HG03354 (cell line): ENCODE data around the gene SOWAHA.

Experiments used
- ATAC-seq: cut with Tn5 transposase; IDR thresholded peaks from one replicate; pipeline ENCODE4 v1.9.1; 2021; ENCODE audit warnings: mild to moderate bottlenecking; ENCODE audit not compliant: unreplicated experiment, poor library complexity, severe bottlenecking

Gene SOWAHA

DNA sequence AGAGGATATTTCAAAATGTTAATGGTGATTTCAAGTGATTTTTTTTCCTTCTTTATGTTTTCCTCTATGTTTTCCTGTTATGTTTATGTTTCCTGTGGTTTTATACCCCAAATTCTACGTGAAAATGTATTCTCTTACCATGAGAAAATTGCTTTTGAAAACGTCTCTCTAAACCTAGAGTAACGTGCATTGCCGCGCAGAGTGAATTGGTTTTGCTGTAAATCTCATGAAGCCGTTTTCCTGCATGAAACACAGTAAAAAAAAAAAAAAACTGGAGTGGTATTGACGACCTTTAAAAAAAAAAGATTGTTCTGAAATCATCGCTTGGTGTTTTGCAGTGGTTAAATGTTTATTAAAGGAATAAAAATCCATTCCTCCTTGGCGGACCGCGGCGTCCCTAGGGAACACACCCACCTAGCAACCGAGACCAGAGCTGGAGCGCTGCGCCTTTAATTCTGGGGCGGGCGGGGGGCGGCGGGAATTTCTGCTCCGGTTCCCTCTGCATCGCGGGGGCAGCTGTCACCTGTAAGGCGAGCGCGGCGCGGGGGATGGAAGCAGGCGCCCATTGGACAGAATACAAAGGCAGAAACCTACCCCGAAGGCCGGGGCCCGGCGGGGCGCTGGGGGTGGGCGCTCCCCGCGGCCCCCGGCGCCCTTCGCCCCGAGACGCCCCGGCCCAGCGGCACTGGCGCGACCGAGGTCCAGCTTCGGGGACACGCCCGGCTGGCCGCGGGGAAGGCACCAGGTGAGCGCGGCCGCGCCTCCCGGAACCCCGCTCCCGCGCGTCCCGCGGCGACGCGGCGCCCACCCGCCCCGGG, at the start of gene SOWAHA:
TSS of gene SOWAHA (plus strand) at position 522 of the 818 bp plus-strand sequence. CDS start 320 bp downstream, outside the sequence.
- no peak for ATAC-seq

DNA sequence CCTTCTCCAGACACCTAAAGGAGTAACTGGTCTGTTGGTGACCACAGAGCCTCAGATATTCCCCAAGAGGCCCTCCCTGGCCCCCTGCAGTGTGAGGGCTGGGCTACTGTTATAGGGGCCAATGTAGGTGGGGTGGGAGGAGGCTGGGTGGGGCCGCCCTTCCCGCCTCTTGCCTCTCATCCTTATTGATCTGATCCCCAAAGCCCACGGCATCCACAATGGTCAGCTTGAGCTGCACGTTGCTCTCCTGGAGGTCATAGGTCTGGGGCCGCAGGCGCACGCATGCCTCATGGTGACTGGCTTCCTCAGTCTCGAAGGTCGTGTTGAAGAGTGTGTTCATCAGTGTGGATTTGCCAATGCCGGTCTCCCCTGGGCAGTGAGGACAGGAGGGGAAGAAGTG, 49.1 kb upstream of the SOWAHA start:
- no peak for ATAC-seq

DNA sequence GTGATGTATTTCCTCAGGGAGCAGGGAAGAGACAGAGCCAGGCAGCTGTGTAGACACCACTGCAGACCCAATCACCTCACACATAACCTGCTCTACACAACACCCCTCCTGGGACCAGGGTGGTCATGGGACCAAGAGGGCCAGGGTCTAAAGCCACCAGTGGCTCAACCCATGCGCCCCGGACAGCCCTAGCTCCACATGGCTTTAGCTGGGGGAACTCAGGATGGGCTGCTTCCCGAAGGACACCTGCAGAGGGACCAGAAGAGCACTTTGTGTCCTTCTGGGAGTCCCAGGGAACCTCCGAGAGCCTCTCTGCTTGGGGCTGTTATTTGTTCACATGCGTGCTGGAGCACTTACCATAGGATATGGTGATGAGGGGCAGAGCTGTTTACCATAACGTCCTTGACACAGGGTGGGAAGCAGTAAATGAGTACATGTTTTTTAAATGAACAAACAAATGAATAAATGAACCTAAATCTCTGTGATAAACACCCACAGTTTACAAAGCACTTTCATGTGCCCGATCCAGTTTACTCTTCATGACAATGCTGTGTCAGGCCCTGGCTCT, 48.3 kb upstream of the SOWAHA start:
- no peak for ATAC-seq

DNA sequence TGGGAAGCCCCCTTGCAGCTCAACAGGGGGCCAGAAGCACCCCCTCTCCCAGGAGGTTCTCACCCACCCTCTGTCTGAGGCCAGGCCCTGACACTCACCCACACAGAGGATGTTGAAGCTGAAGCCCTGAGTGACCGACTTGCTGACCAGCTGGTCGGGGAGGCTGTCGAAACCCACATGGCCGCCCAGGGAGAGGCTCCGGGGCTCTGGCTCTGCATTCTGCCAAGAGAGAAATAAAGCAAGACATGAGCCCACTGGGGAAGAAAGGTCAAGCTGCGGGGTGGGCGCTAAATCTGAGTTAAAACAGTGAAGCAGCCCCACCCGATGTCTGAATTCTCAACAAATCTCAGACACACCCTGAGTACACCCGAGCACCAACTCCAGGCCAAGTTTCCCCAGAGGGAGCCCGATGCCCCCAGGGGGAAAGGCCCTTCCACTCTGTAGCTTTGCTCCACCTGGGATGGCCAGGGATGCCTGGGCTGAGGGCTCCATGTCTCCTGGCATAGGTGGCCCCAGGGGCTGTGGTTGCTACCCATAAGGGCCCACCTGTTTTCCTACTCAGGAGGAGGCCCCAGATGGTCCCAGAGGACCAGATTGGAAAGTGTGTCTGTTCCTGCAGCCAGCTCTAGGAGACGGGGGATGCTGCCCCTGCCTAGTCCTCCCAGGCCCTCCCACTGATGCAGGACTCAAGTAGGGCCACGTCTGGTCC, 47.6 kb upstream of the SOWAHA start:
- ATAC-seq = no peak

DNA sequence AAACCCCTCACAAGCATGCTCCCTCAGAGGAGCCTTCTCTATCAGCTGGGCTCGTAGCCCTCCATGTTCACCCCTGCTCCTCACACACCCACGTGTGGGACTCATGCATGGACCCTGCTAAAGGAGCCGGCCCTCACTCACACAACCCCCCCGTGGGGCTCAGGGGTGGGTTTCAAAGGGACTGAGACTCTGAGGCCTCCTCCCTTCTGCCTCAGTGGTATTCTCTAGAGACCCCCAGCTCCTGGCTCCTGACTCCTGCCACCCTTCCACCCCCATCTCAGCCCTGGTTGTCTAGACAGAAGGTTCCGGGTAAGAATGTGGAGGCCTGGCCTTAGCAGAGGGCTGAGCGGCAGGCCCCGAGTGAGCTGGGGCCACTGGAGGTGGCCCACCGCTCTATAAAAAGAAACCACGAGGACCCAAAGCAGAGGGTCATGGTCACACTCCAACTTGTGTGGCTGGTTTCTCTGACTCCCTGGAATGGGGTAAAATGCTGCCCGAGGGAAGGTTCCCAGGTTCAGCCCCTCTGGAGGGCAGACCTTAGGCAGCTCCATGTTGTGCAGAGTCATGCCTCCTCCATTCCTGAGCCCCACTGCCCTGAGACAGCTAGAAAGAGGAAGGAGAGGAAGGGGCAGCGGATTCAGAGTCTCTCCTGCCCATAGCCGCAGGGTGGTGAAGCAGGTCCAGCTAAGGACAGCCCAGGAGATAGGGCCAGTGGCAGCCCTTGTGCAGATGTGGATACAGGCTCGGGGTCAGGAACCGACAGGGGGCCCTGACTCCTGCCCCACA, 46.9 kb upstream of the SOWAHA start:
- ATAC-seq = no peak

DNA sequence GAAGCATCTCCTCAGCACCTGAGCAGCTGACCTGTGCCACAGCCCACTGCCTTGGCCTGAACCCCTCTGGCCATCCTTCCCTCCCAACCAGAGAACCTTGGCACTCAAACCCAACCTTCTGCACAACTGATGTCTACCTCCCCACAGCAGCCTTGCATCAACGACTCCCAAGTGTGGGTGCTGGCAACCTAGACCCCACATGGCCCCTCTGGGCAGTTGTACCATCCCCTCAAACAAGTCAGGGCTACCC, 46.4 kb upstream of the SOWAHA start:
- no peak for ATAC-seq

DNA sequence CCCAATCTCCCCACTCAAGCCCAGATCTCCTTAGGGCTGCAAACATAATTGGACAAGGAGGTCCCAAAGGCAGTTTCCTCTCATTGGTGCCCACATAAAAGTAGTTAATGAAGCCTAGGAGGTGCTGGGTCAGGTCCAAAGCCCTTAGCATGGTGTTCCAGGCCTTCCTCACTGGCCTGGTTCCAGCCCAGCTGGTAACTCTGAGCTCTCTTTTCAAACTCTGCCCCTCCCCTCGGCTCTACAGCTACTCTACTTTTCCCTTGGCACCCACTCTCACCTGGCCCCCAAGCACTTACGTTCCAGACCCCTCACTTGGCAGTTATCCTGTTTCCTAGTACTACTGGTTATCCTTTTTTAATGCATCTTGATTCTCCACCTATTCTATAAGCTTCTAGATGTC, 46.0 kb upstream of the SOWAHA start:
- no peak for ATAC-seq

DNA sequence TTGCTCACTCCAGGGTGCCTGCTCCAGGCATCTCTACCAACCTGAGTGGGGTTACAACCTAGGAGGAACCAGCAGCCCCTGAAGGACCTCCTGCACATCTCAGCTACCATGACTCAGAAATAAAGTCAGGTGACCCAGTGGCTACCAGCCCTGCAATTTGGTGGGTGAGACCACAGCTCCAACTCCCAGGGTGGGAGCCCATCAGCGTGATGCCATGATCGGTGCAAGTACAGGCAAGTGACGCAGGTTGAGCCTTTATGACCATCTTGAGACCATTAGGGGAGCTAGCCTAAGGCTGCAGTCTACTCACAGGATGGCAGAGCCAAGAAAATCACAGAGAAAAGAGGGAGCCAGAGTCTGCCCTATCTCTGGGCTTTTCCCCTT, 44.6 kb upstream of the SOWAHA start:
- ATAC-seq = no peak

DNA sequence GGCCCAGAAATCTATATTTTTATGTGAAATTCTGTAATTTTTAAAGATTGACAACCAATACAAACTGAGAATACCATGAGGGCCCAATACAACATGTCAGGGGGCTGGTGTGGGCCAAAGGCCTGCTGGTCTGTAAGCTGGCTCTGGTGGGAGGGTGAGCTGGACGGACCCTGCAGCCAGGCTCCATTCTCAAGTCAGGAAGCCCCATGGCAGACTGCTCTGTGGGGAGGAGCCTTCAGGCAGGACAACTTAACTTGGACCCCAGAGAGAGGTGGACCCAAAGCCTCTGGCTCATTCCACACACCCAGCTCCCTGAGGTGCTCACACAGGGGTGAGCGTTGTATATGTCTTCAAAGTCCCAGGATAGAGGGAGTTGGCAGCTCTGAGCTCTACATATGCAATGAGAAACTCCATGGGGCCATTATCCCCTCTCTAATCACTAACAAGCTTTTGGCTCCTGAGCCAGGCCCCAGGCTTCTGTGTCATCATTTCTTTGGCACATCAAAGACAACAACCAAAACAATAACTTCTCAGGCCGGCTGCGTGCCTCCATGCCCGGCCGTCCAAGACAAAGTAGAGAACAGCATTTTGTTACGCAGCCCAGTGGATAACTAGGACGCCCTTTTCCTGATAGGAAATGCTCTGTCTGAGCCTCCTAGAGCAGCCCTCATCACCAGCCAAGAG, 42.5 kb upstream of the SOWAHA start:
- ATAC-seq = no peak

DNA sequence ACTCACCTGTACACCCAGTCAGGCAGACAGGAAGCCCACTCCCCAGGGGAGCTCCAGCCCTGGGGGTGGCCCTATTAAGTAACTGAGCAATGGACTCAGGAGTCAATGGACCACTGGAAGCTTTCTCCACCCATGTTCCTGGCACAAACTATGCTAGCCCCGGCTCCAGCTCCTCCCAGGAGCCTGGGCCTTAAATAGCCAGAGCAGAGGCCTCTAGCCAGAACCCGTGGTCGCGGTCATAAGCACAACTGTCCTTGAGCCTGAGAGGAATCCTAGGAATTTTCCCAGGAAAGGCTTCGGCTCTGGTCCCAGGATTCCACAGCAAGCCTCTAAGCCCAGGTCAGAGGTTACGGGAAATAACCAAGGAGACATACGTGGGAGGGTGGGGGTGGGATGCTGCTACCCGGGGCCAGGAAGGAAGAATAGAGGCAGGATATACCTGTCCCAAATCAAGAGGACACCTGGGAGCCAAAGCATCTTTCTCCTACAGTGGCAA, 41.6 kb upstream of the SOWAHA start:
- no peak for ATAC-seq

DNA sequence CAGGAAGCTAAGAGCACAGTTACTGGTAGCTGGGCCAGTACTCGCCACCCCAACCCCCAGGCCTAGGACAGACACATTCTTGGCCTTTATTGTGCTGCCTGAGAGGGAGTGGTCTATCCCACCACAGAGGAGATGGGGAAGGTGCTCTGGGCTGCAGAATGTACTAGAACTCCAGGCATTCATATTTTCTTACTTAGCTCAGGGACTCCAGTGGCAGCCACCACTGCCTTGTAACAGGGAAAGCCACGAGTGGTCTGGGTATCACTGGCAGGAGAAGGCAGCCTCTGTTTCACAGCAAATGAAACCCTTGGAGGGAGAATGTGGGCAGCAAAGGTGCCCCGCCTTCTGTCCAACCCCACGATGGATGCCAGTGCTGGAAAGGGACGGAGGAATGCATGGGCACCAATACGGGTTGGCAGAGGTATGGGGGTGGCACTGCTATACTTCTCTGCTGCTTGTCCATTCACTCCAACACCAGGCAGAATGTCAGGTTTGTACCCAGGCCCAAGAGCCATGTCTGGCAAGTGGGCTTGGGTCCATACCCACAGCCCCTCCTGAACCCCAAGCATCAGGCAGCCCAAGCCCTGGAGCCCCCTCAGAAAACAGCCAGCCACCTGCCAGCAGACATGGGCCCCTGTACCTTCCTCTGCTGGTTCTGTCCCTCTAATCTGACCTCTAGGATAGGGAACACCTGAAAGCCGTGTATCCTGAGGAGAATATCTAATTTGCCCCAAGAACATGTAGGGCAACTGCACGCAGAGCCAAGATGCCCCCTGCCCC, 40.6 kb upstream of the SOWAHA start:
- ATAC-seq = no peak

DNA sequence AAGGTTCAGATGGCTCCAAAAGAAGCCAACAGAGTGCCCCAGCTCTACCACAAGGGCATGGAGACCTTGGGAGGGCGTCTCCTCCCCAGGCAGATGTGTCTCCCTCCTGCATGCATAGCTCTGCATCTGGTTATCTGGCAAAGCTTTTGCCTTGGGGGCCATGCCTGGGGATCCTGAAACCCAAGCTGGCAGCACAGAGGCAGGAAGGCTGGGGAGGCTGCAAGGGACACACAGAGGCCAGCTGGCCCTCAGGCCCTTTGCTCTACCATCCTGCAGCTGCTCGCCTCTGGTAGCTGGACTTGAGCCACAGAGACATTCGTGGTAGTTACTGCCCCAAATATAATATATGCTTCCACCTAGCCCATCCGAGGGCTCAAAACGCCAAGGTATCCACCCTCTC, 40.0 kb upstream of the SOWAHA start:
- ATAC-seq = no peak

DNA sequence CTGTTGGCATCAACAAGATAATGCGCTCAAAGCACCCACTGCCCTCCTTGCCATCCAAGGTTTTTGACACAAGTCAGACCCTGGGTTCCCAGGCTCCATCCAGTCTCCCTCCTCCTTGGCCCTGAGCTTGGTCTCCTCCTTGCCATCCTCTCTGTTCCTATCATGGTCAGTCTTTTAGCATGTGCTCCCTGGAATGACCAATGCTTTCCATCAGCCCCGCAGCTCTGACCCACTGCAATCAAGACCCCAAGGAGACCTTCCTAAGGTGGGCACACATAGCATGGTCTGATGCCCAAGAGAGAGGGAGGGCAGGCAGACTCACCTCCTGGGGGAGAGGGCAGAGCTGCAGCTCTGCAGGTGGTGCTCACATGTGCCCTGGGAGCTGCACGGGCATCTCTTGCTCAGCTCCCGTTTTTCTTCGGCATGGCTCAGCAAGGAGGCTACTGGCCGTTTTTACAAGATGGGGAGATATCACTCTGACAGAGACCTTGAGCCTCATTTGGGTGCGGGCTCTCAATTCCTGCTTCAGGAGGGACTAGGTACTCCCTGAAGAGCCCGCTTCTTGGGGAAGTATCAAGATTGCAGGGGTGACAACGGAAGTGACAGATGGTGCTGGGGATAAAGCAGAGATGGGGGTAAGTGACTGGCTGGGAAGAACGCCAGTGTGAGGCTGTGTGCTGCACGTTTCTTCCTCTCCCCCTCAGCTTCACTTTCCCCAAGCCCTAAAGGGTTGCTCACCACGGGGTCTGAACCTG, 39.3 kb upstream of the SOWAHA start:
- ATAC-seq = no peak

DNA sequence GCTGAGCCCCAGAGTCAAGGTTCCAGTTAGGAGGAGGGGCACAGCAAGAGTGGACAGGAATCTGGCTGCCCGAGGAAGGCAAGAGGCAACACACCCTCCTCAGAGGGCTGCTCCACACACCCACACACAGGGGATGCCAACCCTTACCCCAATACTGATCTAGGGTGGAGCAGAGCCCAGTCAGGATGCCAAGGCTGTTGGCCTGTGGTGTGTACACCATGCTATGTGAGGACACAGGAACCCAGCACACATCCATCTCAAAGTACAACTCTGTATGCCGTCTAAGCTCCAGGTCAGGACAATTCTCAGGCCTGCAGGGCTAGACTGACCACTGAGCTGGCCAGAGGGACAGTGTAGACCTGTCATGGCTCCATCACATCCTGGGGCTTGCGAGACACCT, 38.7 kb upstream of the SOWAHA start:
- ATAC-seq = no peak

DNA sequence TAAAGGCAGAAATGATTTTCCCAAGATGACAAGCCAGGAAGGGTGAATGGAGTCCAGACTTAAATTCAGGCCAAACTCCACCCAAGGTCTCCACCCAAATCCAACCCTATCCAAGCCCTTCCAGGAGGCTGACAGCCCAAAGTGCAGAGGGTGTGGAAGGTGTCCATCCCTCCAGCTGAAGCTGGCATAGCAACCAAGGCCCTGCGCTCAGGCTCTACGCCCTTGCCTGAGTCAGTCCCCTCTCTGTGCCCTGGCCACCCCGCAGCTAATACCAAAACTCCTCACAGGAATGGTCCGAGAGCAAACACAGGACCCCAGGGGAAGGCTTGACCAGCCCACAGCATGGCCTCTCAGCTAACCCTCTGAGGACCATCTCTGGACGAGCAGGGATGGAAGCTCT, 38.2 kb upstream of the SOWAHA start:
- ATAC-seq = no peak

DNA sequence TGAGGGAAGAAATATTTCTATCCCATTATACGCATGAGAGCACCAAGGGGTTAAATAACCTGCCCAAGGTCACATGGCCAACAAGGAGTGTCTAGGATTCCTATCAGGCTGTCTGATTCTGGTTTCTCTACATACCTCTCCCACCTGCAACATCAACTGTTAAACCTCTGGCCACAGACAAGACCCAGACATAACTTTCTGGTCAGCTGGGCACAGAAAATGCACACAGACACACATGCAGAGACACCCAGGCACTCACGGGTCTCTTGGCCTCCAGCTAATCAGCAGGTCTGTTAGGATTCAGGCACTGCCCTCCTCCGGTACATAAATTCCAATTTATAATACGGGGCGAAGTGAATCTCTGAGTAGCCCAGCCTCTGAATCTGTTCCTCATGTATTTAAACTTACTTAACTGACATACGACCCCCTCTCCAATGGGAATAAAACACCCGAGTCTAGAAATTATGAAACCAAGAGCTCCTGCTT, 37.6 kb upstream of the SOWAHA start:
- no peak for ATAC-seq

DNA sequence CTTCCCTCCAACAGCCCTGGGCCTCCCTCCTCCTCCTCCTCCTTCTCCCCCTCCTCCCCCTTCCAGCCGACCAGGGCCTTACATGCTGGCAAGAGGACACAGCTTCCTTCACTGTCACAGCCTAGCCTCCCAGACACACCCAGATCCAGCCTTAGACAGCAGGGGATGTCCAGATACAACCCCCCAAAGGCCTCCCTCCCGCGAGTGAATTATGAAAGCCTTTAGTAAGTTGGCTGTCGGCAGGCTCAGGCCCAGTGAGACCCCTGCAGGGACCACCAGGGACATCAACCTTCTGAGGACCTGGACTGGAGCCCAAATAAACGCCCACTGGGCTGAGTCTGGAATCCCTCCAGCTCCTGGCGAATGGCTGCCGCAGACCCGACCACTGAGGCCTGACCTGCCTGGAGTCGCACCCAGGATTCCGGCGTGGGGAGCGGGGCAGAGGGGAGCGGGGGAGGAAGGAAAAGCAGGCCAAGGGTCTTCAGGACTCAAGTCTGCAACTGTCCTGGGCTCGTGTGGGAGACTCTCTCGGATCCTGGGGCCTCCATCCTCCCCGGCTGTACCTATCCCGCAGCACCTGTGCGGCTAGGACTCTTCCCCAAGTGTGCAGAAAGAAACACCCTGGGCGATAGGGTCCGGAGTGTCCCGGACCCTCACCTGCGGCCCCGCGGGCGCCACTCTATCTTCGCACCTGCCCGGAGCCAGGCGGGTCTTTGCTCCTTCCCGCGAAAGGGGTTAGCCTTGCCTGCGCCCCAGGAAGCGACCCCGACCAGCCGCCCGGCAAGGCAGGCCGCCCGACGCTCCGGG, 36.8 kb upstream of the SOWAHA start:
- ATAC-seq = peak; percentile 22

DNA sequence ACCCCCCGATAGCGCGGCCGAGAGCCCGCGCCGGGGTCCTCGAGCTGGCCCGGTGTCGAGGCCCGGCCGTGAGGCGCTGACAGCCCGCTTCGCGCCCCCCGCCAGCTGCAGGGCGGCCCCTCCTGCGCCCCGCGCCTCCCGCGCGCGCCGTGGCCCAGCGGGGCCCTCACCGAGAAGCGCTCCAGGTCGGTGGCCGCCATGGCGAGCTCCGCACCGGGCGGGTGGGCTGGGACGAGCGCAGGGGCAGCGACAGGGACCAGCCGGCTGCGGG, 36.2 kb upstream of the SOWAHA start:
- no peak for ATAC-seq
